ENCODE measurements around the gene ELK1. TPM values are rescaled to one million over a fixed set of nuclear protein-coding genes. Genes with fewer than 3 reads are reported as not detected.
"Not testable (repeated sequence)": the region's sequence is repeated elsewhere in the genome, so short reads cannot be mapped to it uniquely, and the experiment has no call there.

Gene ELK1
- polyA plus RNA-seq, 1 donor: 24.7 TPM

DNA sequence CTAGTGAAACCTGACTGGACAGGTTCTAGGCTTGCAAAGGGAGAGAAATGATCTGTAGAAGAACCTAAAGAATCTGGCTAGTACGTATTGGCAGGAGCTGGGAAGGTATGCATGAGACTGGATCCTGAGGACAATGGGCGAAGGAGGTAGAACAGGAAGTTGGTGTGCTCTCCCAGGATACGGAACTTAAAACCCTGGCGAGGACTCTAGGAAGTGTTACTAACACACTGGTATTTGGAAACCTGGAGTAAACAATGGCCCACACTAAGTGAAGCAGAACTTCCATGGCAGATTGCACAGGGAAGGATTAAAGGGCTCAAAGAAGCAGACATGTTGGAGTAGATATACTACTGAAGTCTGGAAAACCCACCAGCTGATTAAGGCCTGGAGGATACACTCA lies 39.9 kb downstream of the ELK1 start:
- DNase-seq: no peak

GRCh38 chrX:47608130-47608810 lies 42.1 kb downstream of the ELK1 start:
- no peak for DNase-seq

DNA sequence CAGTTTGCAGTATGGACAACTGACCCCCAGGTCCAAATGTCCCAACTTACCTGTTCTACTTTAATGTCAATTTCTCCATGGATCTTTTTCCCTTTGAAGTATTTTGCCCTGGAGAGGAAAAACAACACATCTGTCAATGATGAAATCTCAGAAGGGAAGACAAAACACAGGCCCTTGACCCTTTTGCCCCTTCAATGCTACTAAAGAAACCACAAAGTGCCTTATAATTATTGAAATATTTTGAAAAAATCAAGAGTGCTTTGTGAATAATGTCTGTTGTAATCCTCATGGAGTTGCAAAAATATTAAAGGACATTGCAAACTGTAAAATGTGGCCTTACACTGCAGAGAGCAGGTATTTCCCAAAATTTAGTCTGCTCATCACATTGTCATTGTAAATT lies 43.3 kb downstream of the ELK1 start:
- no peak for DNase-seq

GRCh38 chrX:47605024-47605423 lies 45.3 kb downstream of the ELK1 start:
- no peak for DNase-seq

- DNase-seq: not testable (repeated sequence)
Measured at GRCh38 chrX:47603125-47603524, 47.2 kb downstream of the ELK1 start.

GRCh38 chrX:47597222-47597621 lies 53.1 kb downstream of the ELK1 start:
- DNase-seq: no peak

DNA sequence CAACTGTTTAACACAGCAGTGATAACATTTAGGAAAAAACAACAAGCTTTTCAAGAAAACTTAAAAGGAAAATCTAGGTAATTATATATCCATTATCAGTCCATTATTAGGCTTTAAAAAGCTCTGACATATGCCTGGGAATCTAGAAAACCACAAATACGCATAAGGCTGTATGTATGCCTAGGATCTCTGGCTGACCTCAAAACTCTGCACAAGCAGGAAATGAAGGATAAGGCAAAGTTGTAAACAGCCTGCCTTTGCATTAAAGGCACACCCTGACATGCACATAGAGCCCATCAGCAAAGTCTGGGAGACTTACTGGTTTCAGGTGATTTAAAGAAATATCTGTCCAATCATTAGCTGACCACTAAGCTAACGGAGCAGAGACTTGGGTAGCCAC lies 54.1 kb downstream of the ELK1 start:
- no peak for DNase-seq

DNA sequence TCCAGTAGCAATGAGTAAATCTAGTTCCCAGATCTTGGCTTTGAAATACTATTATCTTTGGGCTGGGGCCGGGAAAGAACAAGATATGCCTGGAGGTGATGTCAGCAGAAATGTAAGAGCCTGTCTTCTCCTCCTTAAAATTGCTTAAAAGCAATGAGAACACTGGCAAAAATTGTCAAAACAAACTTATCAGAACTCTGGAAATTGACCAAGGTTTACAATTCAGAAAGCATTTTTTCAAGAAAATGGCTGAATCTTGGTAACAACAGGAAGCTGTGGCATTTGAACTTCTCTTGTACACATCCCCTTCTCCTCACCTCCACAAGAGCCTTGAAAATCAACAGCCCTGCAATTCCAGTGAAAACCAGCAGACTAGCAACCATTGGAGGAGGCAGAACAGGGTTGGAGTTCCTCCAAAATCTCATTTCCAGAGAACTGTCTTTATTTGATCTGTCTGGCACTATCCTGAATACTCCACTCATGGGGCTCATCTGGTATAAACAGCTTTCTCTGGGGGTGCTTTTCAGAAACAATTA lies 54.6 kb downstream of the ELK1 start:
- DNase-seq: no peak

DNA sequence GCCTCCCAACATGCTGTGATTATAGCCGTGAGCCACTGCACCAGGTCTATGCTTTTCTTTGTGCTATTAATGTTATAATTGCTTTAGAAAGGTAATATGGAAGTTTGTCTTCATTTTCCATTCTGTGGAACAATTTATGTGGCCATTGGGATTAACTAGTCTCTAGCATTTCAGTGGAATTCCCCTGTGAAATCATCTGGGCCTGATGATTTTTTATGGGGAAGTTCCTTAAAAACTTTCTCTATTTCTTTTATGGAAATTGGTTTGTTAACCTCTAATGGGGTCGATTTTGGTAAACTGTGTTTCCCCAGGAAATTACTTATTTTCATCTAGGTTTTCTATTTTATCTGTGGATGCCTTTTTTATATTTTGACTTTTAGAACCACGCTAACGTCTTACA lies 56.8 kb downstream of the ELK1 start:
- no peak for DNase-seq

- no peak for DNase-seq
Measured at GRCh38 chrX:47590984-47591383, 59.4 kb downstream of the ELK1 start.

DNA sequence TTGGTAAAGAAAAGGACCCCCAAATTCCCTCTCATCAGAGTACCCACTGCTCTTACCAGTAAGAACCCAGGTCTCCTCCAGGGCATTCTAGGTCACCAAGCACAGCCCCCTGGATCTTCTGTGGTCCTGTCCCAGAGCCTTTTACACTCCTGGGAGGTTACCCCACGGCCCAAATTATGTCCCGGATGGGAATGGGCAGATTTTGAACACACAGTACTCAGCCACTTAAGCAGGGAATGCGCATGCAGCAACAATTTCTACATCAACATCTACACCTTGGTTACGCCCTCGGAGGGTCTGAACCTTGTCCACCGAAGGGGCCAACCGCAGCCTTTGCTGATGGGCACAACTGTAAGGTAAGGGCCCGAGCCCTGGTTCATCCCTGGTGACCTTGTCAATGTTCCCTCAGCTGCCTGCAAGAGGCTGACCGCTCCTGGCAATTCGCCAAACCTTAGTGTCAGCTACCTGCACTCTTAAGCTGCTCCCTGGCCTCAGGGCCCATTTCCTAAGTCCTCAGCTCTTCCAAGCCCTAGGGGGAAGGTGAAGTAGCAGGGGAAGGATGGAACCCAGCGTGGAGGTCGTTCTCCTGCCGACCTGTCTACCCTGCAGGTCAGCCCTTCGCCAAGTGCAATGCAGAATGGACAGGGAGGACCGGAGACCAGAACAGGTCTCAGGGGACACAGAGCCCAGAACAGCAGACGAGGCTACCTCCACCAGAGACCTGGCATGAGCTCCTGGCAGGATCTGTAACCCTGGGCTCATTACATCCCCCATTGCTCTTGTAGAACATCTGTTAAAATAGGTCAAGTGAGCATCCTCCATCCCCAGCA lies 62.2 kb downstream of the ELK1 start:
- DNase-seq: no peak

DNA sequence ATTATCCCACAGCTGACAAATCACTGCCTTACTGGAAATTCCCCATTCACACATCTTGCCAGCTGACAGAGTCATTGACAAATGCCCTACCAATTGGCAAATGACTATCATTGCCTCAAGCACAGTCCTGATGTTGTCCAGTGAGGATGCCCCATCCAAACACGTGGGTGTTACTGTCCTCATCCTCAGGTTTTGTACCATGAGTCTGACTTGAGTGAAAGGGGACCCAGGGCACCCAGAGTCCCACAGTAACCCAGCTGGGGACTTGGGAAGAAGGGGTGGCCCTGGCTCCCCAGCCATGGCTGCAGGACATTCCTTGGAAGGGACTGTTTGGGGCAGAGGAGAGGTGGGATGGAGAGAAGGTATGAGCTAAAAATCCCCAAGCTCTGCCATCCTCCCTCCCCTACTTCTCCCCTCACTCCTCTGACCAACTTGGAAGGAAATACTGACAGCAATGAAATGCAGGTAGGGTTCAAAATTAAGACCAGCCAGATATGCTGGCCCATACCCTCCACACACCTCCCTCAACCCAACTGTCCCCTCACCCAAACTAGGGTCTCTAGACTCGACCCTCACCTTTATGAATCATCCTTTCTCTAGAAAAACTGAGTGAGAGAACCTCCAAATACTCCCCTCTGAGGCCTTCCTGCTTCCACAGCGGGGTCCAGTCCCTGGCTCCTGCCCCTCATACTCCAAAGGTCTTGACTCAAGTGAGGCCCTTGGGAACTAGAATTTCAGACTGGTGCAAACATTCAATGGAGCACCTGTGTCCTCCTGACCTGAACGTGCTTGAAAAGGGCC lies 63.1 kb downstream of the ELK1 start:
- DNase-seq: no peak

GRCh38 chrX:47586043-47586787 lies 64.1 kb downstream of the ELK1 start:
- DNase-seq: no peak

Other genes with a start within 250 kb of the ELK1 start
- gene ZNF41, start 167.3 kb downstream of the ELK1 start, polyA plus RNA-seq (ENCODE audit: insufficient read length): 10.7 TPM
- 54.4 TPM for gene ARAF, start 89.4 kb downstream of the ELK1 start, polyA plus RNA-seq (ENCODE audit: insufficient read length)
- 120 TPM for gene TIMP1, start 68.1 kb downstream of the ELK1 start, polyA plus RNA-seq (ENCODE audit: insufficient read length)
- gene SYN1, start 30.7 kb downstream of the ELK1 start, polyA plus RNA-seq (ENCODE audit: insufficient read length): 8.8 TPM
- 1.2 TPM for gene CFP, start 20.6 kb downstream of the ELK1 start, polyA plus RNA-seq (ENCODE audit: insufficient read length)
- gene UXT, start 8.6 kb upstream of the ELK1 start, polyA plus RNA-seq (ENCODE audit: insufficient read length): 76.5 TPM
- 3.8 TPM for gene ZNF81, start 186.3 kb upstream of the ELK1 start, polyA plus RNA-seq (ENCODE audit: insufficient read length)

All from hindlimb muscle (tissue), 1 donor.